Vagina (tissue), 2 donors: Measurements from ENCODE around the gene PPAT.
"Not testable (repeated sequence)": the region's sequence is repeated elsewhere in the genome, so short reads cannot be mapped to it uniquely, and the experiment has no call there.

Source experiments
- POLR2A ChIP-seq, 2 donors: fragments of 450-650 bp; IDR thresholded peaks; one replicate each; pipeline ENCODE4 v1.6.1; 2017; ENCODE audit warnings: antibody characterized with exemption in 2 of 2, mild to moderate bottlenecking in 2 of 2, moderate library complexity in 2 of 2
- POLR2AphosphoS5 ChIP-seq, 2 donors: sonication (generic); formaldehyde crosslinking; IDR thresholded peaks; one replicate each; pipeline ENCODE4 v1.9.0; 2017; ENCODE audit warnings: antibody characterized with exemption in 2 of 2, mild to moderate bottlenecking in 2 of 2, low read depth in 1 of 2; ENCODE audit not compliant: insufficient read depth in 1 of 2
- TF ChIP-seq, protein P1 (sequence below), 3 experiments: fragments of 450-650 bp in 2 of 3; fragments of 200-600 bp in 1 of 3; sonication (generic) in 1 of 3; IDR thresholded peaks; one replicate each; pipeline ENCODE4 v1.5.1; 2017 to 2019; ENCODE audit warnings: antibody characterized with exemption in 3 of 3, mild to moderate bottlenecking in 2 of 3, moderate library complexity in 2 of 3

DNA sequence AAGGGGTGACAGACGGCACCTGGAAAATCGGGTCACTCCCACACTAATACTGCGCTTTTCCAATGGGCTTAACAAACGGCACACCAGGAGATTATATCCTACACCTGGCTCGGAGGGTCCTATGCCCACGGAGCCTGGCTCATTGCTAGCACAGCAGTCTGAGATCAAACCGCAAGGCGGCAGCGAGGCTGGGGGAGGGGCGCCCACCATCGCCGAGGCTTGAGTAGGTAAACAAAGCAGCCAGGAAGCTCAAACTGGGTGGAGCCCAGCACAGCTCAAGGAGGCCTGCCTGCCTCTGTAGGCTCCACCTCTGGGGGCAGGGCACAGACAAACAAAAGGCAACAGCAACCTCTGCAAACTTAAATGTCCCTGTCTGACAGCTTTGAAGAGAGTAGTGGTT lies 72.4 kb downstream of the PPAT start:
- TF ChIP-seq, protein P1, sequence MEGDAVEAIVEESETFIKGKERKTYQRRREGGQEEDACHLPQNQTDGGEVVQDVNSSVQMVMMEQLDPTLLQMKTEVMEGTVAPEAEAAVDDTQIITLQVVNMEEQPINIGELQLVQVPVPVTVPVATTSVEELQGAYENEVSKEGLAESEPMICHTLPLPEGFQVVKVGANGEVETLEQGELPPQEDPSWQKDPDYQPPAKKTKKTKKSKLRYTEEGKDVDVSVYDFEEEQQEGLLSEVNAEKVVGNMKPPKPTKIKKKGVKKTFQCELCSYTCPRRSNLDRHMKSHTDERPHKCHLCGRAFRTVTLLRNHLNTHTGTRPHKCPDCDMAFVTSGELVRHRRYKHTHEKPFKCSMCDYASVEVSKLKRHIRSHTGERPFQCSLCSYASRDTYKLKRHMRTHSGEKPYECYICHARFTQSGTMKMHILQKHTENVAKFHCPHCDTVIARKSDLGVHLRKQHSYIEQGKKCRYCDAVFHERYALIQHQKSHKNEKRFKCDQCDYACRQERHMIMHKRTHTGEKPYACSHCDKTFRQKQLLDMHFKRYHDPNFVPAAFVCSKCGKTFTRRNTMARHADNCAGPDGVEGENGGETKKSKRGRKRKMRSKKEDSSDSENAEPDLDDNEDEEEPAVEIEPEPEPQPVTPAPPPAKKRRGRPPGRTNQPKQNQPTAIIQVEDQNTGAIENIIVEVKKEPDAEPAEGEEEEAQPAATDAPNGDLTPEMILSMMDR (IDR thresholded peaks at IDR 0.05): not testable (repeated sequence)
- TF ChIP-seq POLR2A (IDR thresholded peaks at IDR 0.05); POLR2AphosphoS5 (IDR thresholded peaks at IDR 0.05; ENCODE audit: insufficient read depth in 1 of 2, low read depth in 1 of 2): not testable (repeated sequence)
